Right kidney (tissue), 1 donor: ENCODE data around the gene SUPT5H.

Experiments
- DNase-seq: peaks from one replicate; pipeline ENCODE4 v3.0.0-alpha.2; 2016

SUPT5H gene

GRCh38 chr19:39520541-39521484, 75.4 kb downstream of the SUPT5H start:
- no peak for DNase-seq

- no peak for DNase-seq
Measured at GRCh38 chr19:39524495-39524894, 79.1 kb downstream of the SUPT5H start.

GRCh38 chr19:39525205-39525604, 79.8 kb downstream of the SUPT5H start:
- DNase-seq, result no peak
